CD4-positive, CD25-positive, alpha-beta regulatory T cell (primary cell): ENCODE results near the gene CRELD2. TPM values are rescaled to one million over a fixed set of nuclear protein-coding genes. Genes with fewer than 3 reads are reported as not detected.

Source experiments
- ATAC-seq, 2 donors: fragments of 150-1000 bp; cut with Tn5 transposase; one replicate each; pipeline ENCODE4 v1.10.0; 2021; ENCODE audit warnings: low read depth in 2 of 2, moderate number of reproducible peaks in 2 of 2, moderate library complexity in 1 of 2
- DNase-seq, 3 donors: peaks; one replicate each; pipeline versions ENCODE4 v3.0.0 to v3.0.0-alpha.2; 2012 to 2022; ENCODE audit warnings: mixed read lengths in 1 of 3
- H3K27ac ChIP-seq: one replicate; pipeline ENCODE4 v1.7.0; 2013; ENCODE audit warnings: mild to moderate bottlenecking, low read length; ENCODE audit not compliant: insufficient read depth, poor library complexity, severe bottlenecking
- H3K27me3 ChIP-seq: one replicate; pipeline ENCODE4 v1.7.0; 2013; ENCODE audit warnings: low read length; ENCODE audit not compliant: control insufficient read depth, insufficient read depth
- H3K36me3 ChIP-seq: one replicate; pipeline ENCODE4 v1.7.0; 2013; ENCODE audit warnings: mild to moderate bottlenecking, low read length, moderate library complexity; ENCODE audit not compliant: control insufficient read depth, insufficient read depth
- H3K4me1 ChIP-seq: 2 replicates; pipeline ENCODE4 v1.7.0; 2013; ENCODE audit warnings: mild to moderate bottlenecking, low read length; ENCODE audit not compliant: insufficient read depth, control insufficient read depth, poor library complexity, severe bottlenecking
- H3K4me3 ChIP-seq: one replicate; pipeline ENCODE4 v1.7.0; 2013; ENCODE audit warnings: low read depth, mild to moderate bottlenecking, low read length, moderate library complexity
- H3K9me3 ChIP-seq, 2 experiments: 1 replicate in 1 of 2; 2 replicates in 1 of 2; pipeline ENCODE4 v1.7.0; 2013; ENCODE audit warnings: low read length in 2 of 2, mild to moderate bottlenecking in 1 of 2, moderate library complexity in 1 of 2; ENCODE audit not compliant: control insufficient read depth in 2 of 2
- H3K27ac Mint-ChIP-seq, 3 donors: one replicate each; pipeline ENCODE4 v1.8.0; 2020 to 2022; ENCODE audit warnings: mild to moderate bottlenecking in 3 of 3, mixed read lengths in 3 of 3, moderate library complexity in 2 of 3
- H3K27me3 Mint-ChIP-seq: one replicate; pipeline ENCODE4 v1.8.0; 2022; ENCODE audit warnings: mild to moderate bottlenecking, mixed read lengths
- H3K36me3 Mint-ChIP-seq: one replicate; pipeline ENCODE4 v1.8.0; 2020; ENCODE audit warnings: mixed read lengths
- H3K4me1 Mint-ChIP-seq, 4 donors: one replicate each; pipeline ENCODE4 v1.8.0; 2020 to 2022; ENCODE audit warnings: mixed read lengths in 4 of 4, mild to moderate bottlenecking in 1 of 4
- H3K4me3 Mint-ChIP-seq, 4 donors: one replicate each; pipeline ENCODE4 v1.8.0; 2020 to 2022; ENCODE audit warnings: mild to moderate bottlenecking in 4 of 4, mixed read lengths in 4 of 4, moderate library complexity in 3 of 4
- H3K9me3 Mint-ChIP-seq, 7 donors: one replicate each; pipeline ENCODE4 v1.8.0; 2020 to 2022; ENCODE audit warnings: mixed read lengths in 7 of 7, mild to moderate bottlenecking in 3 of 7, moderate library complexity in 2 of 7
- polyA plus RNA-seq, 4 donors: library from polyadenylated mRNA; unstranded; fragments of 300-500 nt; fragmentation: Illumina TruSeq; gene quantifications; one replicate each; pipeline ENCODE4 v1.2.3, GENCODE V29; 2021
- total RNA-seq: library from RNA; stranded (reverse); gene quantifications from one replicate; pipeline ENCODE4 v1.2.3, GENCODE V29; 2022

The CRELD2 gene
- total and polyA plus RNA-seq, 5 donors from 2014 or later: 22.4 to 38.2 (median 37.8) TPM

- no peaks in the 10 kb centered on the region for H3K4me1 ChIP-seq
- no peak overlapping the region for H3K27ac ChIP-seq
- H3K27me3 Mint-ChIP-seq: no peaks in the 10 kb centered on the region
- no peak for DNase-seq
- no peak overlapping the region for H3K4me3 ChIP-seq
- ATAC-seq: no peak
- peaks cover 9% of the 10 kb centered on the region for H3K36me3 Mint-ChIP-seq
- no peak overlapping the region for H3K27ac Mint-ChIP-seq
- no peaks in the 10 kb centered on the region for H3K9me3 Mint-ChIP-seq
- H3K9me3 ChIP-seq: no peaks in the 10 kb centered on the region
- H3K27me3 ChIP-seq: no peaks in the 10 kb centered on the region
- H3K4me3 Mint-ChIP-seq: no peak overlapping the region
- H3K4me1 Mint-ChIP-seq: peaks cover 0 to 13% (median 6%) of the 10 kb centered on the region in 4 donors
- peaks cover 47% of the 10 kb centered on the region for H3K36me3 ChIP-seq
Observed at GRCh38 chr22:49909476-49910205, 8.8 kb upstream of the CRELD2 start.

- peaks cover 47% of the 10 kb centered on the region for H3K36me3 ChIP-seq
Observed at GRCh38 chr22:49910229-49911155, 7.9 kb upstream of the CRELD2 start.

GRCh38 chr22:49911881-49912625 is 6.4 kb upstream of the CRELD2 start:
- Histone ChIP-seq H3K36me3 (peaks cover 45% of the 10 kb centered on the region), H3K9me3 (no peaks in the 10 kb centered on the region), H3K4me1 (peaks cover 7% of the 10 kb centered on the region), H3K27me3 (no peaks in the 10 kb centered on the region), H3K27ac (no peak overlapping the region), H3K4me3 (no peak overlapping the region)
- Mint-ChIP-seq H3K36me3 (peaks cover 8% of the 10 kb centered on the region), H3K9me3 (no peaks in the 10 kb centered on the region), H3K27ac (peak overlapping the region in 1 of 3 donors; percentile 23), H3K27me3 (no peaks in the 10 kb centered on the region), H3K4me3 (no peak overlapping the region), H3K4me1 (peaks cover 0 to 30% (median 11%) of the 10 kb centered on the region in 4 donors)
- ATAC-seq (no peak), DNase-seq (no peak)

More at GRCh38 chr22:49910229-49911155, 7.9 kb upstream of the CRELD2 start:
- no peaks in the 10 kb centered on the region for H3K27me3 ChIP-seq
- H3K4me3 ChIP-seq: no peak overlapping the region
- Mint-ChIP-seq H3K4me1 (peaks cover 0 to 17% (median 6%) of the 10 kb centered on the region in 4 donors), H3K27me3 (no peaks in the 10 kb centered on the region), H3K27ac (no peak overlapping the region), H3K9me3 (no peaks in the 10 kb centered on the region), H3K4me3 (no peak overlapping the region), H3K36me3 (peaks cover 9% of the 10 kb centered on the region)
- H3K4me1 ChIP-seq: no peaks in the 10 kb centered on the region
- no peak for DNase-seq
- ATAC-seq: no peak
- no peaks in the 10 kb centered on the region for H3K9me3 ChIP-seq
- no peak overlapping the region for H3K27ac ChIP-seq

- Mint-ChIP-seq H3K36me3 (no peaks in the 10 kb centered on the region), H3K9me3 (no peaks in the 10 kb centered on the region), H3K4me3 (peak overlapping the region in 1 of 4 donors; percentile 38), H3K27me3 (no peaks in the 10 kb centered on the region), H3K27ac (no peak overlapping the region), H3K4me1 (peaks cover 0 to 30% (median 8%) of the 10 kb centered on the region in 4 donors)
- Histone ChIP-seq H3K27me3 (no peaks in the 10 kb centered on the region), H3K36me3 (peaks cover 36% of the 10 kb centered on the region), H3K4me1 (peaks cover 16% of the 10 kb centered on the region), H3K4me3 (no peak overlapping the region), H3K9me3 (no peaks in the 10 kb centered on the region), H3K27ac (no peak overlapping the region)
- DNase-seq (no peak), ATAC-seq (no peak)
Observed at GRCh38 chr22:49913026-49913425, 5.4 kb upstream of the CRELD2 start.

GRCh38 chr22:49913446-49913845 is 5.0 kb upstream of the CRELD2 start:
- H3K4me1 ChIP-seq: peaks cover 16% of the 10 kb centered on the region
- no peak overlapping the region for H3K4me3 ChIP-seq
- no peaks in the 10 kb centered on the region for H3K27me3 ChIP-seq
- DNase-seq (no peak), ATAC-seq (no peak)
- H3K36me3 ChIP-seq: peaks cover 35% of the 10 kb centered on the region
- H3K27ac ChIP-seq: no peak overlapping the region
- Mint-ChIP-seq H3K27me3 (no peaks in the 10 kb centered on the region), H3K9me3 (no peaks in the 10 kb centered on the region), H3K36me3 (no peaks in the 10 kb centered on the region), H3K4me3 (no peak overlapping the region), H3K27ac (peak overlapping the region in 2 of 3 donors; percentile 43 to 62), H3K4me1 (peaks cover 0 to 30% (median 8%) of the 10 kb centered on the region in 4 donors)
- H3K9me3 ChIP-seq: no peaks in the 10 kb centered on the region

- no peaks in the 10 kb centered on the region for H3K9me3 Mint-ChIP-seq
- H3K27ac Mint-ChIP-seq: peak overlapping the region in 1 of 3 donors; percentile 62
- DNase-seq: no peak
Observed at GRCh38 chr22:49914256-49914655, 4.2 kb upstream of the CRELD2 start.

GRCh38 chr22:49915610-49916009 is 2.8 kb upstream of the CRELD2 start:
- Mint-ChIP-seq H3K27me3 (no peaks in the 10 kb centered on the region), H3K4me3 (no peak overlapping the region), H3K4me1 (peaks cover 0 to 41% (median 16%) of the 10 kb centered on the region in 4 donors), H3K27ac (no peak overlapping the region), H3K36me3 (no peaks in the 10 kb centered on the region), H3K9me3 (no peaks in the 10 kb centered on the region)
- ATAC-seq (no peak), DNase-seq (no peak)
- no peaks in the 10 kb centered on the region for H3K9me3 ChIP-seq
- H3K27me3 ChIP-seq: no peaks in the 10 kb centered on the region
- H3K27ac ChIP-seq: peak overlapping the region; percentile 14
- H3K36me3 ChIP-seq: peaks cover 27% of the 10 kb centered on the region
- peaks cover 27% of the 10 kb centered on the region for H3K4me1 ChIP-seq
- H3K4me3 ChIP-seq: no peak overlapping the region

More at GRCh38 chr22:49914256-49914655, 4.2 kb upstream of the CRELD2 start:
- Histone ChIP-seq H3K4me1 (peaks cover 22% of the 10 kb centered on the region), H3K27ac (no peak overlapping the region), H3K36me3 (peaks cover 30% of the 10 kb centered on the region), H3K9me3 (no peaks in the 10 kb centered on the region), H3K27me3 (no peaks in the 10 kb centered on the region), H3K4me3 (no peak overlapping the region)
- ATAC-seq: no peak
- Mint-ChIP-seq H3K27me3 (no peaks in the 10 kb centered on the region), H3K36me3 (no peaks in the 10 kb centered on the region), H3K4me1 (peaks cover 0 to 30% (median 8%) of the 10 kb centered on the region in 4 donors), H3K4me3 (peak overlapping the region in 2 of 4 donors; percentile 15 to 82)
